GM13977 (cell line): ENCODE data around the gene USP31.

Source experiments
- DNase-seq: peaks from one replicate; pipeline ENCODE4 v3.0.0; 2012; ENCODE audit warnings: low spot score
- in situ Hi-C: fragments of 300-500 bp; cut with MboI; formaldehyde crosslinking; loops from one replicate; pipeline ENCODE4 v1.12.0; 2022; ENCODE audit warnings: low sequenced_read_pairs, low pct_unique_long_range_greater_than_20kb, mixed read lengths, inconsistent platforms; ENCODE audit not compliant: unreplicated experiment
- TF ChIP-seq, protein P1 (sequence below): IDR thresholded peaks from 2 replicates; pipeline ENCODE4 v1.5.1; 2012; ENCODE audit warnings: mild to moderate bottlenecking, control low read depth; ENCODE audit not compliant: insufficient read depth; ENCODE audit errors: extremely low read depth, missing control alignments

USP31 gene

DNA sequence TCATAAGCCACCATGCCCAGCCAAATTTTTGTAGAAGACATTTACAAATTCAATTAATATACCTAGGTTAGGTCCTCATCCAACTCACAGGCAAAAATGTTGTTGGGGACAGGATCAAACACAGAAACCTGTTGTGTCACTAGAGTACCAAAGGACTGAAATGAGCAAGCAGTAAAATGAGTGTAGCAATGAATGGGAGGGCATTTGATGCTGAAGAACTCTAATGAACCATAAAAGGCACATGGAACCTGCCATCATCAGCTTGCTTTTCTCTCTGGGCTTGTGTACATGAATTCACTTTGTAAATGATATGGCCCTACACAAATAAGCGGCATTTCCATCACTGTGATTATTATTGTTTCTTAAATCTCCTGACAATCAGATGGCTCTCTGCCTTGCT, 17.8 kb downstream of the USP31 start:
- no peak for DNase-seq
- in situ Hi-C loops: no loop called here
- TF ChIP-seq, protein P1, sequence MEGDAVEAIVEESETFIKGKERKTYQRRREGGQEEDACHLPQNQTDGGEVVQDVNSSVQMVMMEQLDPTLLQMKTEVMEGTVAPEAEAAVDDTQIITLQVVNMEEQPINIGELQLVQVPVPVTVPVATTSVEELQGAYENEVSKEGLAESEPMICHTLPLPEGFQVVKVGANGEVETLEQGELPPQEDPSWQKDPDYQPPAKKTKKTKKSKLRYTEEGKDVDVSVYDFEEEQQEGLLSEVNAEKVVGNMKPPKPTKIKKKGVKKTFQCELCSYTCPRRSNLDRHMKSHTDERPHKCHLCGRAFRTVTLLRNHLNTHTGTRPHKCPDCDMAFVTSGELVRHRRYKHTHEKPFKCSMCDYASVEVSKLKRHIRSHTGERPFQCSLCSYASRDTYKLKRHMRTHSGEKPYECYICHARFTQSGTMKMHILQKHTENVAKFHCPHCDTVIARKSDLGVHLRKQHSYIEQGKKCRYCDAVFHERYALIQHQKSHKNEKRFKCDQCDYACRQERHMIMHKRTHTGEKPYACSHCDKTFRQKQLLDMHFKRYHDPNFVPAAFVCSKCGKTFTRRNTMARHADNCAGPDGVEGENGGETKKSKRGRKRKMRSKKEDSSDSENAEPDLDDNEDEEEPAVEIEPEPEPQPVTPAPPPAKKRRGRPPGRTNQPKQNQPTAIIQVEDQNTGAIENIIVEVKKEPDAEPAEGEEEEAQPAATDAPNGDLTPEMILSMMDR: no peak

DNA sequence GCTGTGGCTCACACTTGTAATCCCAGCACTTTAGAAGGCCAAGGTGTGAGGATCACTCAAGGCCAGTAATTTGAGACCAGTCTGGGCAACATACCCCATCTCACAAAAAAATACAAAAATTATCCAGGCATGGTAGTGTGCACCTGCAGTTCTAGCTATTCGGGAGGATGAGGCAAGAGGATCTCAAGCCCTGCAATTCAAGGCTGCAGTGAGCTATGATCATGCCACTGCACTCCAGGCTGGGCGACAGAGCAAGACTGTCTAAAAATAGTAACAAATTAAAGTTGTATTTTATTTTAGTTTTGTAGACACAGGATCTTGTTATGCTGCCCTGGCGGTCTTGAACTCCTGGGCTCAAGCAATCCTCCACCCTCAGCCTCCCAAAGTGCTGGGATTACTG, 18.2 kb downstream of the USP31 start:
- in situ Hi-C loops: no loop called here
- DNase-seq: no peak
- TF ChIP-seq, protein P1: no peak

DNA sequence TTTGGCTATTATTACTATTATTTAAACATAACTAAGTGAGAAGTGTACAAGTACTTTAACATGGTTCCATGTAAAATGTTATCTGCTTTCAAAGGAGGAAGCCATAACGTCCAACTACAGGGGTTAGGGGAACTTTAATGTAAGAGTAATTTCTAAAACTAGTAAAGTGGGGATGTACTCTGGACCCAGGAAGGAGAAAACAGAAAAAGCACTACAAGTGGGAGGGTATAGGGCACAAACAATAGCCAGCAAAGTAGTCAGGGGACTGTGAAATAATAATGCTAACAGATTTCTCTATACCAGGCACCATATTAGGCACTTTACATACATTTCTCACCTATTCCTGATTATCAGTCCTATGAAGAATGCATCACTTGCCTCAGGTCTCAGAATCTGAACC, 19.6 kb downstream of the USP31 start:
- no peak for DNase-seq
- TF ChIP-seq, protein P1: no peak
- in situ Hi-C loops: no loop called here

DNA sequence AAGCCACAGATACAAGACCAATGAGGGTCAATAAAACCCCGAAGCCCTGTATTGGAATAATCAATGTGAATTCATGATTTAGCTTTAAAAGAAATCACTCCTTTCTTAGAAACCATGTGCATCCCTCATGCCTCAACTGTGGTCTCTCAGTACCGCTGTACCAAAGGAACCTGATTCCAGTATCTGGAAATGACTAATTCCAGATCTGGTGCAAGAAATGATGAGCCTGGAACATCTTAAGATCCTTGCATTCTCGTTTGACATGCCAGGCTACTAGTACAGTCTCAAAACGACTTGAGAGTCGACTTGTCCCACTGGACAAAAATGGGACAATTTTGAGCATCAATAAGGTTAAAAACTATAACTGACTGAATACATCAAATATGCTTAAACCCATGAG, 21.2 kb downstream of the USP31 start:
- TF ChIP-seq, protein P1: no peak
- in situ Hi-C loops: no loop called here
- no peak for DNase-seq

DNA sequence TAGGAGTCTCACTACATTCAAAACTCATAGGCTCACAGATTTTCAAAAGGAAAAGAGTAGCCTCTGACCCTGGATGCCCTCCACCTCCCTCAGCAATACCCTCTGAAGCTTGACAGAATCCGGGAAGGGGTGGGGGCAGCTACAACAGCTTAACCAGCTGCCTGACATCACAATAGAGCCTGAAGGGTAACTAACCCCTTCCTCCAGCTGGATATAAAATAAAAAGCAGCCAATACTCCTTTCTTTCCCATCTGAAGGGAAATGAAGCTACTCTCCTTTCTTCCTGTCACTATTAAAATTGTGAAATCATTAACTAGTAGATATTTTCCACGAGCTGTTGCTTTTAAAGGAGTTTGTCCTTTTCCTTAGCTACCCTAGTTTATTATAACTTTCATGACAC, 24.0 kb downstream of the USP31 start:
- in situ Hi-C loops: no loop called here
- no peak for DNase-seq

DNA sequence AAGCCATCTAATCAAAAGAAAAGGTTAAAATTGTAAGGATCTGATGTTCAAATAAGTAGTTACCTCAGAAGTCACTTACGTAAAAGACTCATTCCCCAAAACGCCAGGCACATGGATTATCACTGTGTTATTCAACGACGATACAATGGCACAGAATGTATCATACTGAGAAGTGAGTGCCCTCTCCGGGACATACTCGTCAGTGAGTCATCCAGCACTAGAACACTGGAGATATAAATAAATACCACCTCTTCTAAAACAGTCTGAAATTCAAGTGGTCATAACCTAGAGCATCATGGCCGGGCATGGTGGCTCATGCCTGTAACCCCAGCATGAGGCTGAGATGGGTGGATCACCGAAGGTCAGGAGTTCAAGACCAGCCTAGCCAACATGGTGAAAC, 24.9 kb downstream of the USP31 start:
- no peak for DNase-seq
- TF ChIP-seq, protein P1: no peak
- in situ Hi-C loops: no loop called here

More for the DNA sequence above, 24.0 kb downstream of the USP31 start:
- TF ChIP-seq, protein P1: no peak

DNA sequence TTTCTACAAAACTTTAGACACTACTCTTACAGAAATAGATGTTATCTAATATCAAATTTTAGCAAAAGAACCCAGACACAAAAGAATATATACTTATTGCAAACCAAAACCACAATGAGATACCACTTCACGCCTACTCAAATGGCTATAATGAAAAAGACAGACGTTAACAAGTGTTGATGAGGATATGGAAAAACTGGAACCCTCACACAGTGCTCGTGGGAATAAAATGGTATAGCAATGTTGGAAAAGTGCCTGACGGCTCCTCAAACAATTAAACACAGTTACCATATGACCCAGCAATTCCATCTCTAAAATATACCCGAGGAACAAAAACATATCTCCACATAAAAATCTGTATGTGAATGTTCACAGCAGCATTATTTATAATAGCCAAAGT, 27.1 kb downstream of the USP31 start:
- no peak for DNase-seq
- TF ChIP-seq, protein P1: no peak
- in situ Hi-C loops: no loop called here
